NK-92 (cell line): ENCODE data around the gene RNF112.
"Not testable (repeated sequence)": the region's sequence is repeated elsewhere in the genome, so short reads cannot be mapped to it uniquely, and the experiment has no call there.

ENCODE experiments used
- DNase-seq: peaks from one replicate; lab custom pipeline; 2025; ENCODE audit not compliant: unreplicated experiment; lab: John Stamatoyannopoulos, UW

RNF112 gene

GRCh38 chr17:19410091-19410490 is 941 bp upstream of the RNF112 start:
- no peak for DNase-seq

- DNase-seq: no peak
Measured at GRCh38 chr17:19411631-19412030, 599 bp downstream of the RNF112 start.

GRCh38 chr17:19412510-19412909 is 1.5 kb downstream of the RNF112 start:
- no peak for DNase-seq

- no peak for DNase-seq
Measured at GRCh38 chr17:19412984-19413383, 2.0 kb downstream of the RNF112 start.

- no peak for DNase-seq
Measured at GRCh38 chr17:19413761-19414160, 2.7 kb downstream of the RNF112 start.

- DNase-seq: no peak
Measured at GRCh38 chr17:19414396-19415280, 3.6 kb downstream of the RNF112 start.

GRCh38 chr17:19415311-19415710 is 4.3 kb downstream of the RNF112 start:
- DNase-seq: no peak

GRCh38 chr17:19415806-19416775 is 5.1 kb downstream of the RNF112 start:
- DNase-seq: no peak

GRCh38 chr17:19417611-19418010 is 6.6 kb downstream of the RNF112 start:
- no peak for DNase-seq

GRCh38 chr17:19418251-19418992 is 7.4 kb downstream of the RNF112 start:
- no peak for DNase-seq

GRCh38 chr17:19421219-19421618 is 10.2 kb downstream of the RNF112 start:
- no peak for DNase-seq

GRCh38 chr17:19421926-19422325 is 10.9 kb downstream of the RNF112 start:
- DNase-seq: no peak

- no peak for DNase-seq
Measured at GRCh38 chr17:19424934-19425868, 14.2 kb downstream of the RNF112 start.

- DNase-seq: no peak
Measured at GRCh38 chr17:19426631-19427030, 15.6 kb downstream of the RNF112 start.

- DNase-seq: no peak
Measured at GRCh38 chr17:19431691-19432090, 20.7 kb downstream of the RNF112 start.

GRCh38 chr17:19433255-19433654 is 22.2 kb downstream of the RNF112 start:
- no peak for DNase-seq

GRCh38 chr17:19433727-19434340 is 22.8 kb downstream of the RNF112 start:
- no peak for DNase-seq

GRCh38 chr17:19440421-19440820 is 29.4 kb downstream of the RNF112 start:
- DNase-seq: no peak

GRCh38 chr17:19441288-19441687 is 30.3 kb downstream of the RNF112 start:
- not testable (repeated sequence) for DNase-seq

GRCh38 chr17:19442731-19443130 is 31.7 kb downstream of the RNF112 start:
- no peak for DNase-seq
